ENCODE data around the gene SCD5. TPM values are rescaled to one million over a fixed set of nuclear protein-coding genes. Genes with fewer than 3 reads are reported as not detected.

Gene SCD5
- total and polyA plus RNA-seq, 2 of the 8 experiments (the other 6 are each of a cell fraction or from before 2014, with no cell fraction given) = 0.92 to 1.2 TPM

DNA sequence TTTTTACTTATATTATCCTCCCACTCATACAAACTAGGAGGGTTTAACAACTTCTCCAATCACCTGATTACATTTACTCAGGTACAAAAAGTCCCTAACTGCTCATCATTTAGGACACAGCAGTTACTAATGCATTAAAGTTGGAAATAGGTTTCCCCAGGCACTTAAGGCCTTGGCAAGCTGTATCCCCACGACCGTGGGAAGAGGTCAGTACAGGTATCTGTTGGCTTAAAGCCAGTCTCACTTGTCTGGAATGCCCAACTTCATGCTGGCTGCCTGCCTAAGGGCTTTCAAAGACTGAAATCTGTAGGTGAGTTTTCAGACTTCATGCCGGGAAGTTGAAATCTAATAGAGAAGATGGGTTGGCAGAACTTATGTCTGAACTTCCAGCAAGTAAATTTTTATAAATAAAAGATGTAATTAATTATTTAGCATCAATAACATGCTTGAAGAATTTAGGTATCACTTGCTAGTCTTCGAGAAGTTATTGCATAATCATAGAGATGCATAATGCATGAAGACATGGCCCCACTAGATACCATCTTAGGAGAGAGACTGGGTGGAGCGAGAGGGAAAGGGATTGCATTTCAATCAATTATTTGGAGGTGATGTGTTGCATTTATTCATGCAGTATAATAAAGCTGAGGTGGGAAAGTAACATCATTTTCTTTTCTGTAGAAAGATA, 54.2 kb downstream of the SCD5 start:
- Histone ChIP-seq H2BK20ac (ENCODE audit: low read length) (no peak overlapping the region), H3K23ac (ENCODE audit: insufficient read length) (no peak overlapping the region), H2AFZ (ENCODE audit: low read length) (no peak overlapping the region), H3K18ac (ENCODE audit: extremely low read depth, low read length) (no peak overlapping the region), H4K20me1 (replicated peaks in 1 of 2; ENCODE audit: control insufficient read depth in 1 of 2, insufficient read depth in 2 of 2, low read length in 2 of 2) (no peaks in the 10 kb centered on the region), H2BK12ac (ENCODE audit: low read depth, low read length) (no peak overlapping the region), H3K4ac (replicated peaks; ENCODE audit: insufficient read length, low read depth, low read length) (no peak overlapping the region), H4K5ac (ENCODE audit: insufficient read length, low read depth, low read length) (no peak overlapping the region), H3K4me1 (replicated peaks in 1 of 4; ENCODE audit: control insufficient read depth in 3 of 4, insufficient read depth in 4 of 4, low read length in 3 of 4) (peaks cover 0 to 7% (median 4%) of the 10 kb centered on the region in 4 experiments; a peak in 4 of 7 replicates), H4K91ac (replicated peaks; ENCODE audit: insufficient read length, low read length) (no peak overlapping the region), H2BK120ac (replicated peaks; ENCODE audit: low read depth, low read length) (no peak overlapping the region), H3K27ac (ENCODE audit: low read depth, low read length) (no peak overlapping the region), H3K23me2 (ENCODE audit: low read depth, low read length) (no peaks in the 10 kb centered on the region), H3K79me1 (ENCODE audit: low read depth, low read length) (no peaks in the 10 kb centered on the region), H3K14ac (ENCODE audit: insufficient read length) (no peak overlapping the region), H3K56ac (replicated peaks; ENCODE audit: insufficient read length, low read depth, low read length) (no peak overlapping the region), H3K4me3 (ENCODE audit: extremely low read depth in 1 of 4, insufficient read depth in 2 of 4, low read depth in 3 of 4, low read length in 4 of 4) (no peak overlapping the region), H3K9me3 (ENCODE audit: insufficient read depth in 2 of 2, low read depth in 1 of 2, low read length in 1 of 2) (no peaks in the 10 kb centered on the region), H3K27me3 (replicated peaks in 1 of 4; ENCODE audit: control insufficient read depth in 3 of 4, extremely low read depth in 1 of 4, insufficient read depth in 3 of 4, low read length in 3 of 4) (no peaks in the 10 kb centered on the region), H3K9ac (replicated peaks in 1 of 4; ENCODE audit: extremely low read depth in 1 of 4, low read depth in 3 of 4, low read length in 3 of 4) (no peak overlapping the region), H4K8ac (ENCODE audit: extremely low read depth, insufficient read depth, low read length) (no peak overlapping the region), H3K4me2 (ENCODE audit: insufficient read depth in 1 of 2, low read depth in 2 of 2, low read length in 2 of 2) (no peak overlapping the region), H2BK5ac (ENCODE audit: low read depth, low read length) (no peak overlapping the region), H2BK15ac (ENCODE audit: low read length) (no peak overlapping the region), H3K79me2 (ENCODE audit: control insufficient read depth in 1 of 2, insufficient read depth in 2 of 2, low read length in 2 of 2) (no peaks in the 10 kb centered on the region), H3K36me3 (ENCODE audit: control insufficient read depth in 2 of 4, insufficient read depth in 4 of 4, low read length in 3 of 4) (no peaks in the 10 kb centered on the region), H2AK5ac (ENCODE audit: low read depth, low read length) (no peak overlapping the region)
- WGBS, 2 experiments (ENCODE audit: extremely low coverage in 1 of 2, insufficient coverage in 1 of 2, insufficient read length in 1 of 2, insufficient replicate concordance in 2 of 2, low coverage in 1 of 2, low lambda C conversion rate in 2 of 2, missing lambda C conversion rate in 1 of 2) = 83% methylated on average over 5 of the region's 5 CpGs; no CpG with 5 or more reads in 1 of the 2 experiments
- POLR2A ChIA-PET (ENCODE audit: partially characterized antibody) = interaction anchor here (0.6 to 1.2 kb wide), 4 partner anchors 30 to 322 kb away, joined by 3 read pairs; no protein-coding TSS in a partner anchor
- CTCF ChIA-PET (ENCODE audit: partially characterized antibody) = interaction anchor here (2.9 to 8.2 kb wide), 2 partner anchors 23 to 280 kb away, joined by 14 to 160 read pairs; no protein-coding TSS in a partner anchor
- DNase-seq (ENCODE audit: low read depth in 1 of 2, low spot score in 2 of 2) (no peak), FAIRE-seq (no peak)
- TF ChIP-seq RAD21 (IDR thresholded peaks at IDR 0.05 in 1 of 2, conservative IDR thresholded peaks at IDR 0.05 in 1 of 2; ENCODE audit: low read depth in 2 of 2, low read length in 2 of 2) = no peak
